ENCODE data around the gene MRNIP. TPM values are rescaled to one million over a fixed set of nuclear protein-coding genes. Genes with fewer than 3 reads are reported as not detected.

Gene MRNIP
- polyA plus RNA-seq, 1 donor (not counting 4 experiments of a cell fraction or from before 2014, with no cell fraction given) = 14.9 TPM

DNA sequence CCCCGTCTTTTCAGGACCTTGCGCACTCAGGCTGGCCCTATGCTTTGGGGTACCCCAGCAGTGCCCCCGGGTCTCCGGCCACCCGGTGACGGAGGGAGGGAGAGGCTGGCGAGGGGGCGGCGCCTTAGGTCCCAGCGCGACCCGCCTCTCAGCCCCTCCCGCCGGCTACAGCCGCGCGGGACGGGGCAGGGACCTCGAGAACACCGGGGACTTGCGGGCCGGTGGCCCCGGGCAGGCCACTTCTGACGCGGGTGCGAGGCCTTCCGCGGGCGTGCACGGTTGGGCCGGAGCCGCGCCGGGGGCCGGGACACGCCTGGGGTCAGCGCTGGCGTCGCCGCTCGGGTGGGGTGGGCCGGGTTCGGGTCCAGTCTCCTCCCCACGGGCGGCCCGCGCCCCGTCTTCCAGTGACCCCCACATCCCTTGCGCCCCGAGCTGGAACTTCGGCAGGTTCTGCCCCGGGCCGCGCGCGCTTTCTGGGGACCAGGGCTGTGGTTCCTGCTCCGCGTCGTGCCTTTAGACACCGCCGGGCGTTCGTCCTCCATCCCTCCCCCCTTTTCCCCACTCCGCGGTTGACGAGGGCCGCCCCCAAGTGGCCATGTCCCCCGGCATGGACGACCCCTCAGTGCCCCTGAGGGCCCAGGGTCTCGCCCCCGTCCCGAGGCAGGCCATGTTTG is 41.7 kb downstream of the MRNIP start:
- H3K4me1 ChIP-seq (ENCODE audit: control insufficient read depth, extremely low read depth, insufficient read depth, low read length) = peaks cover 28% of the 10 kb centered on the region
- H3K36me3 ChIP-seq (ENCODE audit: control insufficient read depth in 2 of 2, extremely low read depth in 1 of 2, insufficient read depth in 2 of 2, low read length in 2 of 2) = peaks cover under 1 to 4% of the 10 kb centered on the region in 2 experiments
- H3K9me3 ChIP-seq (ENCODE audit: control insufficient read depth, low read depth, low read length) = no peaks in the 10 kb centered on the region
- dilution Hi-C loops (cut with MboI; ENCODE audit: extremely low pct_ligation_motif_present, low sequenced_read_pairs) = no loop called here
- no peak overlapping the region for H3K4me3 ChIP-seq (ENCODE audit: control insufficient read depth in 2 of 3, extremely low read depth in 1 of 3, insufficient read depth in 2 of 3, low read depth in 1 of 3, low read length in 3 of 3)
- H4K20me1 ChIP-seq (ENCODE audit: control insufficient read depth, extremely low read depth, insufficient read depth, low read length) = peaks cover 2% of the 10 kb centered on the region
- H3K79me2 ChIP-seq (ENCODE audit: control insufficient read depth, insufficient read depth, low read length) = peaks cover 11% of the 10 kb centered on the region
- H3K9ac ChIP-seq (ENCODE audit: control insufficient read depth, extremely low read depth, insufficient read depth, low read length) = peak overlapping the region; percentile 22
- H3K9me1 ChIP-seq (ENCODE audit: control insufficient read depth, extremely low read depth, insufficient read depth, low read length) = no peaks in the 10 kb centered on the region
- H2AFZ ChIP-seq (ENCODE audit: control insufficient read depth, low read length) = no peak overlapping the region
- DNase-seq (ENCODE audit: low read depth, low spot score) = no peak
- no peak overlapping the region for H3K27ac ChIP-seq (ENCODE audit: control insufficient read depth, insufficient read depth, low read length)
- H3K27me3 ChIP-seq (ENCODE audit: control insufficient read depth, extremely low read depth, insufficient read depth, low read length) = no peaks in the 10 kb centered on the region
- no peak for FAIRE-seq
- no peak for TF ChIP-seq EZH2 (IDR thresholded peaks at IDR 0.05; ENCODE audit: low read length)
- TF ChIP-seq, protein P1, sequence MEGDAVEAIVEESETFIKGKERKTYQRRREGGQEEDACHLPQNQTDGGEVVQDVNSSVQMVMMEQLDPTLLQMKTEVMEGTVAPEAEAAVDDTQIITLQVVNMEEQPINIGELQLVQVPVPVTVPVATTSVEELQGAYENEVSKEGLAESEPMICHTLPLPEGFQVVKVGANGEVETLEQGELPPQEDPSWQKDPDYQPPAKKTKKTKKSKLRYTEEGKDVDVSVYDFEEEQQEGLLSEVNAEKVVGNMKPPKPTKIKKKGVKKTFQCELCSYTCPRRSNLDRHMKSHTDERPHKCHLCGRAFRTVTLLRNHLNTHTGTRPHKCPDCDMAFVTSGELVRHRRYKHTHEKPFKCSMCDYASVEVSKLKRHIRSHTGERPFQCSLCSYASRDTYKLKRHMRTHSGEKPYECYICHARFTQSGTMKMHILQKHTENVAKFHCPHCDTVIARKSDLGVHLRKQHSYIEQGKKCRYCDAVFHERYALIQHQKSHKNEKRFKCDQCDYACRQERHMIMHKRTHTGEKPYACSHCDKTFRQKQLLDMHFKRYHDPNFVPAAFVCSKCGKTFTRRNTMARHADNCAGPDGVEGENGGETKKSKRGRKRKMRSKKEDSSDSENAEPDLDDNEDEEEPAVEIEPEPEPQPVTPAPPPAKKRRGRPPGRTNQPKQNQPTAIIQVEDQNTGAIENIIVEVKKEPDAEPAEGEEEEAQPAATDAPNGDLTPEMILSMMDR (optimal IDR thresholded peaks at IDR 0.05 in 1 of 3, IDR thresholded peaks at IDR 0.05 in 1 of 3, conservative IDR thresholded peaks at IDR 0.05 in 1 of 3; ENCODE audit: extremely low read depth in 1 of 3, insufficient read depth in 2 of 3, low read length in 3 of 3) = no peak
- H3K4me2 ChIP-seq (ENCODE audit: control insufficient read depth, extremely low read depth, insufficient read depth, low read depth, low read length) = peak overlapping the region; percentile 6

DNA sequence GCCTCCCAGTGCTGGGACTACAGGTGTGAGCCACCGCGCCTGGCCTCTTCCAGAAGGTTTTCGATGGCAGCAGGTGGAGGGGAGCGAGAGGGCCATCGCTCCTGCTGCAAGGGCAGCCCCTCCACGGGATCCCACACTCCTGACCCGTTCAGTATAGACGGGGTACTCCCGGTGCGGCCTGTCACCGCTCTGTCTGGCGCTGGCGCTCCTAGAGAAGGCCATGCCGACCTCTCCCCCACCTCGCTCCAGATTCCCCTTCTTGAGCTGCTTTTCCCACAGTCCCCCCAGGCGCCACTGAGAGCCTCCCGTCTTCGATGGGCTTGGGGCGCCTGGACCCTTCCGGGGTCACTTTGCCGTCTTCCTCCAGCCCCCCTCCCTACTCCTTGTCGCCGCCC is 42.2 kb downstream of the MRNIP start:
- H3K9me3 ChIP-seq (ENCODE audit: control insufficient read depth, low read depth, low read length) = no peaks in the 10 kb centered on the region
- no peak overlapping the region for H3K4me2 ChIP-seq (ENCODE audit: control insufficient read depth, extremely low read depth, insufficient read depth, low read depth, low read length)
- no peak overlapping the region for H2AFZ ChIP-seq (ENCODE audit: control insufficient read depth, low read length)
- peaks cover 0 to 4% of the 10 kb centered on the region in 2 experiments for H3K36me3 ChIP-seq (ENCODE audit: control insufficient read depth in 2 of 2, extremely low read depth in 1 of 2, insufficient read depth in 2 of 2, low read length in 2 of 2)
- no peak for FAIRE-seq
- no peaks in the 10 kb centered on the region for H3K27me3 ChIP-seq (ENCODE audit: control insufficient read depth, extremely low read depth, insufficient read depth, low read length)
- peaks cover 7% of the 10 kb centered on the region for H3K79me2 ChIP-seq (ENCODE audit: control insufficient read depth, insufficient read depth, low read length)
- no peak for TF ChIP-seq EZH2 (IDR thresholded peaks at IDR 0.05; ENCODE audit: low read length)
- TF ChIP-seq, protein P1 (optimal IDR thresholded peaks at IDR 0.05 in 1 of 3, IDR thresholded peaks at IDR 0.05 in 1 of 3, conservative IDR thresholded peaks at IDR 0.05 in 1 of 3; ENCODE audit: extremely low read depth in 1 of 3, insufficient read depth in 2 of 3, low read length in 3 of 3) = no peak
- no peak overlapping the region for H3K4me3 ChIP-seq (ENCODE audit: control insufficient read depth in 2 of 3, extremely low read depth in 1 of 3, insufficient read depth in 2 of 3, low read depth in 1 of 3, low read length in 3 of 3)
- no peaks in the 10 kb centered on the region for H3K9me1 ChIP-seq (ENCODE audit: control insufficient read depth, extremely low read depth, insufficient read depth, low read length)
- no peak overlapping the region for H3K27ac ChIP-seq (ENCODE audit: control insufficient read depth, insufficient read depth, low read length)
- H4K20me1 ChIP-seq (ENCODE audit: control insufficient read depth, extremely low read depth, insufficient read depth, low read length) = no peaks in the 10 kb centered on the region
- dilution Hi-C loops (cut with MboI; ENCODE audit: extremely low pct_ligation_motif_present, low sequenced_read_pairs) = no loop called here
- peaks cover 26% of the 10 kb centered on the region for H3K4me1 ChIP-seq (ENCODE audit: control insufficient read depth, extremely low read depth, insufficient read depth, low read length)
- H3K9ac ChIP-seq (ENCODE audit: control insufficient read depth, extremely low read depth, insufficient read depth, low read length) = no peak overlapping the region
- DNase-seq (ENCODE audit: low read depth, low spot score) = no peak
